Fibroblast of upper back skin (primary cell): ENCODE measurements around the gene ITSN1.
"Not testable (repeated sequence)": the region's sequence is repeated elsewhere in the genome, so short reads cannot be mapped to it uniquely, and the experiment has no call there.

Experiments
- DNase-seq: peaks from one replicate; pipeline ENCODE4 v3.0.0-alpha.2; 2013

The ITSN1 gene

GRCh38 chr21:33651965-33652680, 9.8 kb downstream of the ITSN1 start:
- no peak for DNase-seq

- DNase-seq = no peak
These were observed 12.1 kb downstream of the ITSN1 start for GRCh38 chr21:33654412-33654811.

GRCh38 chr21:33655588-33656221, 13.4 kb downstream of the ITSN1 start:
- DNase-seq = peak; percentile 93

- DNase-seq = no peak
These were observed 15.0 kb downstream of the ITSN1 start for GRCh38 chr21:33657124-33657820.

GRCh38 chr21:33658919-33659567, 16.7 kb downstream of the ITSN1 start:
- no peak for DNase-seq

- DNase-seq = no peak
These were observed 17.3 kb downstream of the ITSN1 start for GRCh38 chr21:33659568-33659949.

GRCh38 chr21:33660406-33660805, 18.1 kb downstream of the ITSN1 start:
- DNase-seq = no peak

- no peak for DNase-seq
These were observed 18.8 kb downstream of the ITSN1 start for GRCh38 chr21:33661146-33661545.

GRCh38 chr21:33662046-33662445, 19.7 kb downstream of the ITSN1 start:
- no peak for DNase-seq

GRCh38 chr21:33663241-33663640, 20.9 kb downstream of the ITSN1 start:
- no peak for DNase-seq

- DNase-seq = no peak
These were observed 21.8 kb downstream of the ITSN1 start for GRCh38 chr21:33664135-33664534.

- no peak for DNase-seq
These were observed 23.9 kb downstream of the ITSN1 start for GRCh38 chr21:33666153-33666552.

- no peak for DNase-seq
These were observed 25.3 kb downstream of the ITSN1 start for GRCh38 chr21:33667636-33668035.

GRCh38 chr21:33668180-33668579, 25.9 kb downstream of the ITSN1 start:
- peak; percentile 65 for DNase-seq

- DNase-seq = no peak
These were observed 26.3 kb downstream of the ITSN1 start for GRCh38 chr21:33668620-33669019.

GRCh38 chr21:33670076-33670978, 28.0 kb downstream of the ITSN1 start:
- DNase-seq = no peak

GRCh38 chr21:33673473-33673872, 31.2 kb downstream of the ITSN1 start:
- DNase-seq = no peak

- DNase-seq = no peak
These were observed 31.9 kb downstream of the ITSN1 start for GRCh38 chr21:33674226-33674625.

GRCh38 chr21:33676666-33677065, 34.4 kb downstream of the ITSN1 start:
- DNase-seq = not testable (repeated sequence)

GRCh38 chr21:33677450-33677849, 35.1 kb downstream of the ITSN1 start:
- no peak for DNase-seq

GRCh38 chr21:33680870-33681269, 38.6 kb downstream of the ITSN1 start:
- no peak for DNase-seq

- peak; percentile 96 for DNase-seq
These were observed 40.8 kb downstream of the ITSN1 start for GRCh38 chr21:33682992-33683627.
